ENCODE results near the gene KRTAP5-9. TPM values are rescaled to one million over a fixed set of nuclear protein-coding genes. Genes with fewer than 3 reads are reported as not detected.
"Not testable (repeated sequence)": the region's sequence is repeated elsewhere in the genome, so short reads cannot be mapped to it uniquely, and the experiment has no call there.

KRTAP5-9 gene
- polyA plus RNA-seq, 2 of the 4 experiments (the other 2 are of a cell fraction): not detected

DNA sequence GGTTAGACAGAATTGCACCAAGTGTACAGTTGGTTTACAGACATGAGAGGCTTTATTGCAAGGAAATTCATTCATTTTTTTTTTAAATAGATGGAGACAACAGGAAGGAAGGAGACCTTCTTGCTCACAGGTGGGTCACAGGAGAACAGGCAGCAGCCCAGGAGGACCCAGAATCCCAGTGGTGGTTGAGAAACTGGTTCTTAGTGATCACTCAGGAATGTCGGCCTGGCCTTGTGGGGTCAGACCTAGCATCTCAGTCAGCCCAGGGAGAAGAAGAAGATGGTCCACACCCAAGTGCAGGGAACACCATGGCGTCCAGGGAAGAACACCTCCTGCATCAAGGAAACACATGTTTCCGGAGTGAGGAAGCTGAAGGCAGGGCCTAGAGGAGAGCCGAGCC, 33.6 kb downstream of the KRTAP5-9 start:
- no peak for DNase-seq (ENCODE audit: low read depth in 1 of 2, low spot score in 1 of 2)
- H3K4me2 ChIP-seq: no peak overlapping the region
- H3K9me3 ChIP-seq: no peaks in the 10 kb centered on the region
- no peak for ATAC-seq
- H3K4me3 ChIP-seq: no peak overlapping the region
- H3K4me1 ChIP-seq: 0 out of 3 replicates have a peak, but pooled peaks cover 2% of the 10 kb centered on the region
- no peak for FAIRE-seq
- TF ChIP-seq CHD4 (IDR thresholded peaks at IDR 0.05; ENCODE audit: borderline replicate concordance): no peak
- 41% methylated on average over 4 of the region's 4 CpGs for WGBS (ENCODE audit: missing lambda C conversion rate)
- H3K27ac ChIP-seq: no peak overlapping the region
- POLR2A ChIA-PET: no interaction called here
- CTCF ChIA-PET: interaction anchor here (1.0 to 2.5 kb wide), 4 partner anchors 7 to 168 kb away, joined by 3 to 12 read pairs (median 5); no protein-coding TSS in a partner anchor

- Histone ChIP-seq H3K4me1 (0 out of 3 replicates have a peak, but pooled peaks cover 2% of the 10 kb centered on the region), H3K9me3 (no peaks in the 10 kb centered on the region), H3K4me3 (no peak within 1 kb of the TSS), H3K4me2 (no peak within 1 kb of the TSS), H3K27ac (no peak within 1 kb of the TSS)
- CTCF ChIA-PET: interaction anchor here (1.0 to 2.5 kb wide), 3 partner anchors 14 to 167 kb away, joined by 3 to 7 read pairs (median 3); no protein-coding TSS in a partner anchor
- POLR2A ChIA-PET: no interaction called here
- ATAC-seq (no peak), DNase-seq (ENCODE audit: low read depth in 1 of 2, low spot score in 1 of 2) (no peak), FAIRE-seq (no peak)
- 18% methylated on average over 2 of the region's 3 CpGs for WGBS (ENCODE audit: missing lambda C conversion rate)
- no peak for TF ChIP-seq TFCP2L1 (CRISPR knock-in tag; IDR thresholded peaks at IDR 0.05)
- no peak for TF ChIP-seq MAX (IDR thresholded peaks at IDR 0.05)
- no peak for TF ChIP-seq FOXS1 (CRISPR knock-in tag; IDR thresholded peaks at IDR 0.05)
- no peak for TF ChIP-seq TP53 (CRISPR knock-in tag; IDR thresholded peaks at IDR 0.05)
- TF ChIP-seq NPAS2 (CRISPR knock-in tag; IDR thresholded peaks at IDR 0.05; ENCODE audit: borderline replicate concordance): no peak
- no peak for TF ChIP-seq HOXB5 (CRISPR knock-in tag; IDR thresholded peaks at IDR 0.05)
- TF ChIP-seq NFE2L2 (conservative IDR thresholded peaks at IDR 0.05; ENCODE audit: low read length): no peak
- TF ChIP-seq HEYL (CRISPR knock-in tag; IDR thresholded peaks at IDR 0.05): no peak
- TF ChIP-seq HDAC2 (IDR thresholded peaks at IDR 0.05): no peak
- TF ChIP-seq RFX5 (IDR thresholded peaks at IDR 0.05): no peak
- no peak for TF ChIP-seq HMGXB4 (CRISPR knock-in tag; IDR thresholded peaks at IDR 0.05; ENCODE audit: borderline replicate concordance)
- TF ChIP-seq EHMT2 (IDR thresholded peaks at IDR 0.05; ENCODE audit: low read depth): no peak
- no peak for TF ChIP-seq CTCF (IDR thresholded peaks at IDR 0.05)
These were observed 34.2 kb downstream of the KRTAP5-9 start, which contains the start of gene KRTAP5-11 for GRCh38 chr11:71582309-71582895. Gene KRTAP5-11 (minus strand): TSS chr11:71582875. CDS start chr11:71582837, 38 bp downstream.

DNA sequence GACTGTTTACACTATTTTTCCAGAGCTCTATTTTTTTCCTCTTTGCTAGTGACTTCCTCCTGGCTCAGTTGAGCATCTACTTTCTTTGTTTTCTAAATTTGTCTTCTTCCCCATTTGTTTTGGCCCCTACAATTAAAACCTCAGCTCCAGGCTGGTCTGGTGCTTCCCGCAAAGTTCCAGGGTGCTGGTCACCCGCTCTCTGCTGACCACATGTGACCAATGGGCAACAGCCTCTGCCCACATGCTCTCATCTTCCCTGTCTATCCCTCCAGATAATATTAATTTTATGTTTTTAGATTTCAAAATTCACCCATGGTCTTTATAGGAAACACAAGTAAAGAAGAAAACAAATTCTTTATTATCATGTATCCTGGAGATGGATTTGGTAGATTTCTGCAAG, 34.7 kb downstream of the KRTAP5-9 start:
- H3K27ac ChIP-seq; ATAC-seq; FAIRE-seq; H3K4me3 ChIP-seq; H3K4me1 ChIP-seq; DNase-seq (ENCODE audit: low read depth in 1 of 2, low spot score in 1 of 2); H3K9me3 ChIP-seq; POLR2A ChIA-PET; H3K4me2 ChIP-seq: not testable (repeated sequence)
- 81% methylated on average over 2 of the region's 2 CpGs for WGBS (ENCODE audit: missing lambda C conversion rate)
- CTCF ChIA-PET: interaction anchor here (1.3 to 2.5 kb wide), 2 partner anchors 15 to 167 kb away, joined by 3 to 7 read pairs; no protein-coding TSS in a partner anchor

DNA sequence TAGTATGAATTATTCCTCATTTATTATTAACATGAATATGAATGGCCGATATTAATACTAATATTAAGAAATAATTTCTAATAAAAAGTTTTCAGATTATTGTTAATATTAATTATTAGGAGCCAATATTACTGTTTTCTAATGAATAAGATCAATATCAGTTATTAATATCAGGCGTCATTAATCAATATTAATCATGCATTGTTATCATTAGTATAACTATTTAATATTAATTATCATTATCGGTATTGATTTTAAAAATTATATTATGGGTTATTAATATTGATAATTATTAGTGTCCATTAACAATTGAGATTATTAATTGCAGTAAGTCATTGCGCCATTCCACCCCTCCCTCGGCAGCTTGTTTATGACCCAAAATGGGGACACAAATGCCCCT, 37.5 kb downstream of the KRTAP5-9 start:
- H3K9me3 ChIP-seq; H3K27ac ChIP-seq; H3K4me3 ChIP-seq; FAIRE-seq; H3K4me2 ChIP-seq; DNase-seq (ENCODE audit: low read depth in 1 of 2, low spot score in 1 of 2); POLR2A ChIA-PET; CTCF ChIA-PET; ATAC-seq; H3K4me1 ChIP-seq: not testable (repeated sequence)
- WGBS (ENCODE audit: missing lambda C conversion rate): 39% methylated on average over 5 of the region's 5 CpGs

DNA sequence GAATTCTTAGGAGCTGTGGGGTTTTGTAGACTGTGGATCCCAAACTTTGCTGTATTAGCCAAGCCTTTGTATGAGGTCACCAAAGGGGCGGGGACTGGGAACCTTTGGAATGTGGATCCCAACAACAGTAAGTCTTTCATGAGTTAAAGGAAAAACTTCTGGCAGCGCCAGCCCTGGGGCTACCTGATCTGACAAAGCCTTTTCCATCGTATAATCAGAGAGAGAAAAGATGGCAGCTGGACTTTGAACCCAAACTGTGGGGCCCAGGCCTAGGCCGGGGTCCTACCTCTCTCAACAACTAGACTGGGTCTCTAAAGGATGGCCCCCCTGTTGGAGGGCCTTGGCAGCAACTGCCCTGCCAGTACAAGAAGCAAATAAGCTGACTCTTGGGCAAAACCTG, 40.1 kb downstream of the KRTAP5-9 start:
- H3K4me1 ChIP-seq; ATAC-seq; DNase-seq (ENCODE audit: low read depth in 1 of 2, low spot score in 1 of 2); H3K4me3 ChIP-seq; POLR2A ChIA-PET; FAIRE-seq; H3K4me2 ChIP-seq; H3K9me3 ChIP-seq; H3K27ac ChIP-seq: not testable (repeated sequence)
- 36% methylated on average over 4 of the region's 4 CpGs for WGBS (ENCODE audit: missing lambda C conversion rate)
- CTCF ChIA-PET: interaction anchor here (1.9 kb wide), 1 partner anchor 8 kb away, joined by 12 read pairs; no protein-coding TSS in a partner anchor
